SIG-M5 treated with dmso at 0.1 percent for 504 hours (cell line): ENCODE results near the gene MTMR2.
"Not testable (repeated sequence)": the region's sequence is repeated elsewhere in the genome, so short reads cannot be mapped to it uniquely, and the experiment has no call there.

Experiments
- DNase-seq: peaks from one replicate; lab custom pipeline; 2025; ENCODE audit not compliant: unreplicated experiment; lab: John Stamatoyannopoulos, UW

MTMR2 gene

GRCh38 chr11:95829580-95830259 is 94.2 kb downstream of the MTMR2 start:
- no peak for DNase-seq

GRCh38 chr11:95827696-95828095 is 96.2 kb downstream of the MTMR2 start:
- DNase-seq: no peak

GRCh38 chr11:95821640-95822039 is 102.3 kb downstream of the MTMR2 start:
- no peak for DNase-seq

- DNase-seq: no peak
These were observed 107.9 kb downstream of the MTMR2 start for GRCh38 chr11:95816037-95816436.

GRCh38 chr11:95811052-95811451 is 112.9 kb downstream of the MTMR2 start:
- DNase-seq: not testable (repeated sequence)

GRCh38 chr11:95806464-95806863 is 117.4 kb downstream of the MTMR2 start:
- not testable (repeated sequence) for DNase-seq

- DNase-seq: no peak
These were observed 118.0 kb downstream of the MTMR2 start for GRCh38 chr11:95805869-95806268.

- DNase-seq: no peak
These were observed 119.9 kb downstream of the MTMR2 start for GRCh38 chr11:95803973-95804372.

- DNase-seq: no peak
These were observed 121.1 kb downstream of the MTMR2 start for GRCh38 chr11:95802806-95803205.

GRCh38 chr11:95800438-95800837 is 123.5 kb downstream of the MTMR2 start:
- no peak for DNase-seq

GRCh38 chr11:95799546-95799945 is 124.4 kb downstream of the MTMR2 start:
- DNase-seq: no peak

- DNase-seq: no peak
These were observed 127.4 kb downstream of the MTMR2 start for GRCh38 chr11:95796501-95796900.

GRCh38 chr11:95795627-95796295 is 128.1 kb downstream of the MTMR2 start:
- no peak for DNase-seq

- DNase-seq: no peak
These were observed 129.8 kb downstream of the MTMR2 start for GRCh38 chr11:95794086-95794485.

GRCh38 chr11:95793116-95793515 is 130.8 kb downstream of the MTMR2 start:
- no peak for DNase-seq

- DNase-seq: no peak
These were observed 131.2 kb downstream of the MTMR2 start for GRCh38 chr11:95792700-95793099.

- no peak for DNase-seq
These were observed 131.7 kb downstream of the MTMR2 start for GRCh38 chr11:95792200-95792599.

- no peak for DNase-seq
These were observed 132.2 kb downstream of the MTMR2 start for GRCh38 chr11:95791709-95792033.

GRCh38 chr11:95790933-95791708 is 132.8 kb downstream of the MTMR2 start:
- DNase-seq: peak; percentile 42

- DNase-seq: peak; percentile 94
These were observed 133.6 kb downstream of the MTMR2 start, which contains the start of gene CEP57 for GRCh38 chr11:95790123-95790932. TSS of gene CEP57 (plus strand) at chr11:95790498. CDS start at chr11:95790699, 201 bp downstream.

- peak; percentile 96 for DNase-seq
These were observed 134.3 kb downstream of the MTMR2 start, which contains the start of gene FAM76B for GRCh38 chr11:95789506-95790122. TSS of gene FAM76B (minus strand) at chr11:95789782. CDS start at chr11:95789478, 304 bp downstream.
